Astrocyte of the cerebellum (primary cell): ENCODE data around the gene TNS3.

Experiments used
- DNase-seq: peaks from one replicate; pipeline ENCODE4 v3.0.0-alpha.2; 2011; ENCODE audit warnings: low read depth
- H3K4me3 ChIP-seq: 2 replicates; pipeline ENCODE4 v1.5.1; 2011; ENCODE audit warnings: mild to moderate bottlenecking, low read depth, low read length, moderate library complexity
- CTCF ChIP-seq: IDR thresholded peaks from 2 replicates; pipeline ENCODE4 v1.5.1; 2012; ENCODE audit warnings: low read length, low read depth, moderate library complexity, mild to moderate bottlenecking; ENCODE audit errors: missing control alignments
- in situ Hi-C: cut with HindIII; loops from 2 replicates; pipeline ENCODE4 v1.10.0; 2017; ENCODE audit warnings: low sequenced_read_pairs

Gene TNS3

GRCh38 chr7:47392241-47392759 is 189.6 kb downstream of the TNS3 start:
- DNase-seq = peak; percentile 100
- TF ChIP-seq CTCF = peak; percentile 83
- in situ Hi-C loops = no loop called here
- no peak overlapping the region for H3K4me3 ChIP-seq

GRCh38 chr7:47391726-47392125 is 190.2 kb downstream of the TNS3 start:
- no peak for DNase-seq
- in situ Hi-C loops = no loop called here
- no peak overlapping the region for H3K4me3 ChIP-seq
- TF ChIP-seq CTCF = no peak

GRCh38 chr7:47390914-47391313 is 191.0 kb downstream of the TNS3 start:
- H3K4me3 ChIP-seq = no peak overlapping the region
- no peak for TF ChIP-seq CTCF
- no peak for DNase-seq
- in situ Hi-C loops = no loop called here

GRCh38 chr7:47389923-47390630 is 191.8 kb downstream of the TNS3 start:
- H3K4me3 ChIP-seq = no peak overlapping the region
- no peak for DNase-seq
- TF ChIP-seq CTCF = no peak
- in situ Hi-C loops = no loop called here

- no peak for TF ChIP-seq CTCF
- in situ Hi-C loops = no loop called here
- no peak for DNase-seq
These were observed 192.6 kb downstream of the TNS3 start for GRCh38 chr7:47389171-47389922.

GRCh38 chr7:47387506-47387905 is 194.4 kb downstream of the TNS3 start:
- no peak overlapping the region for H3K4me3 ChIP-seq
- no peak for DNase-seq
- in situ Hi-C loops = no loop called here
- no peak for TF ChIP-seq CTCF

More at GRCh38 chr7:47389171-47389922, 192.6 kb downstream of the TNS3 start:
- no peak overlapping the region for H3K4me3 ChIP-seq
